ENCODE data around the gene RGS13. TPM values are rescaled to one million over a fixed set of nuclear protein-coding genes. Genes with fewer than 3 reads are reported as not detected.
"Not testable (repeated sequence)": the region's sequence is repeated elsewhere in the genome, so short reads cannot be mapped to it uniquely, and the experiment has no call there.

Gene RGS13
- total RNA-seq, 1 donor from 2014 or later = 0.62 TPM

GRCh38 chr1:192675716-192676115, 39.8 kb downstream of the RGS13 start:
- DNase-seq (ENCODE audit: low read depth) = no peak

- DNase-seq (ENCODE audit: low read depth) = no peak
Measured at GRCh38 chr1:192678099-192678498, 42.2 kb downstream of the RGS13 start.

- DNase-seq (ENCODE audit: low read depth) = no peak
Measured at GRCh38 chr1:192682335-192682734, 46.4 kb downstream of the RGS13 start.

GRCh38 chr1:192683081-192683480, 47.1 kb downstream of the RGS13 start:
- not testable (repeated sequence) for DNase-seq (ENCODE audit: low read depth)

GRCh38 chr1:192689459-192689858, 53.5 kb downstream of the RGS13 start:
- DNase-seq (ENCODE audit: low read depth) = no peak

GRCh38 chr1:192691041-192691440, 55.1 kb downstream of the RGS13 start:
- no peak for DNase-seq (ENCODE audit: low read depth)

- no peak for DNase-seq (ENCODE audit: low read depth)
Measured at GRCh38 chr1:192696082-192696481, 60.1 kb downstream of the RGS13 start.

- no peak for DNase-seq (ENCODE audit: low read depth)
Measured at GRCh38 chr1:192697771-192698170, 61.8 kb downstream of the RGS13 start.

- no peak for DNase-seq (ENCODE audit: low read depth)
Measured at GRCh38 chr1:192698731-192699130, 62.8 kb downstream of the RGS13 start.

GRCh38 chr1:192700834-192701271, 64.9 kb downstream of the RGS13 start:
- DNase-seq (ENCODE audit: low read depth) = peak; percentile 37

- no peak for DNase-seq (ENCODE audit: low read depth)
Measured at GRCh38 chr1:192702212-192702902, 66.4 kb downstream of the RGS13 start.

- DNase-seq (ENCODE audit: low read depth) = no peak
Measured at GRCh38 chr1:192703283-192704206, 67.6 kb downstream of the RGS13 start.

GRCh38 chr1:192705510-192705909, 69.6 kb downstream of the RGS13 start:
- DNase-seq (ENCODE audit: low read depth) = no peak

- no peak for DNase-seq (ENCODE audit: low read depth)
Measured at GRCh38 chr1:192706936-192707335, 71.0 kb downstream of the RGS13 start.

GRCh38 chr1:192707978-192708547, 72.1 kb downstream of the RGS13 start:
- no peak for DNase-seq (ENCODE audit: low read depth)

- peak; percentile 23 for DNase-seq (ENCODE audit: low read depth)
Measured at GRCh38 chr1:192709544-192709943, 73.6 kb downstream of the RGS13 start.

Other genes with a start within 250 kb of the RGS13 start
- gene RGS1, start 60.4 kb upstream of the RGS13 start, total RNA-seq = 0.43 TPM in 1 of 2 replicates, not detected in the other
- gene RGS2, start 172.9 kb downstream of the RGS13 start, total RNA-seq = 30.2 and 54.2 TPM in 2 replicates